NCI-H774 (cell line): Measurements from ENCODE around the gene EI24.
"Not testable (repeated sequence)": the region's sequence is repeated elsewhere in the genome, so short reads cannot be mapped to it uniquely, and the experiment has no call there.

ENCODE experiments used
- DNase-seq: peaks from one replicate; lab custom pipeline; 2025; lab: John Stamatoyannopoulos, UW

Gene EI24

GRCh38 chr11:125568970-125569914 lies at the start of gene EI24:
Gene EI24 (plus strand): TSS chr11:125569477. CDS start chr11:125572528, 3,051 bp downstream.
- DNase-seq, result peak; percentile 90

- no peak for DNase-seq
Observed at GRCh38 chr11:125519860-125520834, 49.1 kb upstream of the EI24 start.

GRCh38 chr11:125525303-125525702 lies 44.0 kb upstream of the EI24 start:
- no peak for DNase-seq

GRCh38 chr11:125532668-125533067 lies 36.6 kb upstream of the EI24 start:
- no peak for DNase-seq

DNA sequence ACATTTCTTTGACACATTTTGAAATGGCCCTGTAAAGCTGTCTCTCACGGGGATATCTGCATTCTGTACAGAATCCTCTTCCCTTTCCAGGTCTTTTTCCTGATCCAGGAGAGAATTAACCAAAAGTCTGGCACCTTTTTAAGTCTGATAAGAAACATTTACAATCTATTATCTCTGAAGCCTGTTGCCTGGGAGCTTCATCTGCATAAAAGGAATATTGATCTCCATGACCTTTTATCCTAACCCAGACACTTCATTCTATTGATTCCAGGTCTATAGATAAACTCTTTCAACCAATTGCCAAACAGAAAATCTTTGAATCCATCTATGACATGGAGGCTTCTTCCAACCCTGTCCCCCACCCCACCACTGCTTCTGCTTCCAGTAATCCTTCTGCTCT lies 33.7 kb upstream of the EI24 start:
- no peak for DNase-seq

GRCh38 chr11:125536834-125537233 lies 32.4 kb upstream of the EI24 start:
- not testable (repeated sequence) for DNase-seq

GRCh38 chr11:125542709-125543108 lies 26.6 kb upstream of the EI24 start:
- no peak for DNase-seq

GRCh38 chr11:125550780-125551179 lies 18.5 kb upstream of the EI24 start:
- DNase-seq, result no peak

DNA sequence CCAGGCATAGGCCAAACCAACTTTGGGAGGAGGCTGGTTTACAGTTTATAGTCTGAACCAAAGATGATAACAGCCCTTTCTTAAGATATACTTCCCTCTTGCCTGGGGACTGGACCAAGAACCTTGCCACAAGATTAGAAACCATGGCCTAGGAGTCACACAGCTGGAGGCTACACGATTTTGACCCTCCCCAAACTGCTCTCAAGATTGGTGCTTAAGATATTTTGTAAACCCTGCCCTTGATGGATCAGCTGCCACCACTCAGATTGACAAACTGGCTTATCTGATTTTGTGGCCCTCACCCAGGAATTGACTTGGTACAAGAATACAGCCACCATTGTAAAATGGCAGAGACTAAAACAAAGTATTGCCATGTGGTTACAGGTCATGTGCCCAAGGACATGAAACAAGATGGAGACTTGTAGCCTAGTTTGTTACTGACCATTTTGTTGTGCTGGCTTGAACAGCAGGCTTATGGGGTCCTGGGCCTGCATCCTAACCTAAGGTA lies 17.4 kb upstream of the EI24 start:
- no peak for DNase-seq

GRCh38 chr11:125552927-125553326 lies 16.4 kb upstream of the EI24 start:
- no peak for DNase-seq

DNA sequence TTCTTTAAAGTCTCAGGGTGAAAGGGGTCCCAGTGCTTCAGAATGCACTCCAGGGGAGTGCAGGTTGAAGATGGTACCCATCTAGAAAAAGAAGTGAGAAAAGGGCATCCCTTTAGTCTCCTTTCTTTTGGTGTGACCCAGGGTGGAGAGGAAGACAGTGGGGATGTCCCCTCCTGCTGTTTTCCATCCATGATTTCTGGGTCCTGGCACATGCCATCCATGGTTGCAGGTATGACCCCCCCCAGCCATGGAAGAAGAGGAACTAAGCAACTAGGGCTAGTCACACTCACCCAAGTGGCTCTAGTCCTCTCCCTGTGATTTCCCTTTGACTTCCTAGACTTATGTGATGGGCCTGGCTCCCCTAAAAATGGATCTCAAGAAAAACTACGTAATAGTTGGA lies 15.9 kb upstream of the EI24 start:
- no peak for DNase-seq

- no peak for DNase-seq
Observed at GRCh38 chr11:125554038-125554437, 15.2 kb upstream of the EI24 start.

- no peak for DNase-seq
Observed at GRCh38 chr11:125559888-125560287, 9.4 kb upstream of the EI24 start.

GRCh38 chr11:125561924-125562323 lies 7.4 kb upstream of the EI24 start:
- DNase-seq, result no peak

DNA sequence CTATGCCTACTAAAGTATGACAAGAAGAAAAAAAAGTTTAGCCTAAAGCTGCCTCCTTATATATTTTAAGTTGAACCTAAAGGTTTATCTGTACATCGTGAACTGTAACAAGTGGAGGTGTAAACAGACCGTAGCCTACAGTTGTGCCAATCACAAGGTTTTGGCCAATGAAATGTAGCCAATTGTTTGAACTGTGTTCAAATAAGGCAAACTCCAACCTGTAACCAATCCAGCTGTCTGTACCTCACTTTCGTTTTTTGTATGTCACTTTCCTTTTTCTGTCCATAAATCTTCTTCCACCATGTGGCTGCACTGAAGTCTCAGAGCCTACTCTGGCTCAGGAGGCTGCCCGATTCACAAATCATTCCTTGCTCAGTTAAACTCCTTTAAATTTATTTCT lies 6.8 kb upstream of the EI24 start:
- DNase-seq, result no peak

- DNase-seq, result no peak
Observed at GRCh38 chr11:125564357-125564756, 4.9 kb upstream of the EI24 start.

- no peak for DNase-seq
Observed at GRCh38 chr11:125566235-125566634, 3.0 kb upstream of the EI24 start.

DNA sequence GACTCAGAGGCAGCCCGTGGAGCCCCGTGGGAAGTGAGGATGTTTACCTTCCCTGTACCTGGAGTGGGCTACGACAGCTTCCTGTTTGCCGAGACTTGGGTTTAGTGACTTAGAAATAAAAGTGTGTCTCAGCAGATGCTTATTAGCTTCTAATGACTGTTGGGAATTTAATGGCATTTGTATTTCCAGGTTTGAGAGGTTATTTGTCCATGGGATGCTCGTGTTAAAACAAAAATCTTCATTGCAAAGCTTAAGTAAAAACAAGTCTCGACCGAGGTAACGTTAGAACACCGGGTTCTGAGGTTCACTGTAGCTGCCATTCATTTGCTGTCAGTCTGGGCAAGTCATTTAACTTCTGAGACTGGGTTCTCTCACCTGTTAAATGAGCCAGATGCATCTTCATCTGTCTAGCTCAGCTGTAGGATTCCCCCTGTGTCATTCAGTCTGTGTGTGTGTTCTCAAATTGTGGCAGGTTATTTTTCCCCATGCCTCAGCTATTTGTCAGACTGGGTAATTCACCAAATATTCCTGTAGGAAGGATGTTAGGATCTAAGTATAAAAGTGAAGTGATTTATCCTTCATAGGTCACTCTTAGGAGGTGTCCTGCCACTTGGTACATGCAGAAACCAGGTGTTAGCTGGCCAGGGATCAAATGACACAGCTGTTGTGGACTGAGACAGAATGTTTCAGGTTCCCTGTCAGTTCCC lies 791 bp downstream of the EI24 start:
- DNase-seq, result no peak

GRCh38 chr11:125570952-125571351 lies 1.7 kb downstream of the EI24 start:
- DNase-seq, result no peak

DNA sequence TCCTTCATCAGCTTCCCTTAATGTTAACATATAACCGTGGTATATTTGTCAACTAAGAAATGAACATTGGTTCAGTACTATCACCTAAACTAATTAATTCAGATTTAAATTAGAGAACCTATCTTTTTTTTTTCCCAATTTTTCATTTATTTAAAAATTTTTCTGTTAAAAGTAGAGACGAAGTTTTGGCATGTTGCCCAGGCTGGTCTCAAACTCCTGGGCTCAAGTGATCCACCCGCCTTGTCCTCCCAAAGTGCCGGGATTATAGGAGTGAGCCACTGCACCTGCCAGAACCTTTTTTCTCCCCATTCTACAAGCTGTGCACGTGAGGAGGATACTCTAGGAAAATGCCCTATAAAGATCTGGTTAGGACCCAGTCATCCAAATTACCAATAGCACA lies 3.6 kb downstream of the EI24 start:
- no peak for DNase-seq

GRCh38 chr11:125577181-125577580 lies 7.9 kb downstream of the EI24 start:
- not testable (repeated sequence) for DNase-seq

GRCh38 chr11:125578783-125579182 lies 9.5 kb downstream of the EI24 start:
- DNase-seq, result no peak
